ENCODE data around the gene SSRP1. TPM values are rescaled to one million over a fixed set of nuclear protein-coding genes. Genes with fewer than 3 reads are reported as not detected.

SSRP1 gene
- polyA plus RNA-seq, 1 donor from 2014 or later: 84.7 TPM

DNA sequence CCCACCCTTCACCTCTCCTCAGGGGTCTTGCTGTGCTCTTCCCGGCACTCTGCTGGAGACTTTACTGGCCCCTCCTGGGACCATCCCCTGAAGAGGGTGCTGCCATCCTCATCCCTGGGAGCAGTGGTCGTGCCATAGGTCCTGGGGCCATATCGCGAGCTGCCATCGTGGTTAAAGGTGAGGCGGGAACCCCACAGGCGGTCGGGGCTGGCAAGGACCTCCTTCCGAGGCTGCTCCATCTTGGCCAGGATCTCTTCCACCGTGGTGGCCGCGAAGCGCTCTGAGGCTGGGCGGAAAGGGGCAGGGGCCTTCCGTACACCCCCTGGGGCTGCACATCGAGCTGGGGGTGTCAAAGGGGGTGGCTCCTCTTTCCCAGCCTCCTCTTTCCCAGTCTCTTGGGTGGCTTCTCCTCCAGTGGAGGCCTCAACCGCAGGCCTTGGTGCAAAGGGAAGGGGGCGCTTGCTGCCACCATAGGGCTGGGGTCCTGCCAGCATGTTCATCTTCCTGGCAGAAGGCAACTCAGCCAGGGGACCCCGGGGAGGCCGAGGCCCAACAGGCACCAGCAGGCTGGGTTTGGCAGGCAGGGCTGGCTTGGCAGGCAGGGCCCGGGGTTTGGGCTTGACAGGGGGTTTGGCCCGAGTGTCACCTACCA lies 15.5 kb downstream of the SSRP1 start:
- no peaks in the 10 kb centered on the region for H3K9me2 ChIP-seq (ENCODE audit: insufficient read depth, low read length)
- no peaks in the 10 kb centered on the region for H3K27me3 ChIP-seq (ENCODE audit: insufficient read depth, low read depth, low read length)
- no peaks in the 10 kb centered on the region for H3K9me3 ChIP-seq (ENCODE audit: low read length)
- no peak overlapping the region for H3K27ac ChIP-seq (ENCODE audit: low read length)
- H3K79me2 ChIP-seq (replicated peaks; ENCODE audit: insufficient read depth, low read length): peaks cover 30% of the 10 kb centered on the region
- H3K4me2 ChIP-seq (ENCODE audit: low read length): no peak overlapping the region
- H4K20me1 ChIP-seq (ENCODE audit: insufficient read depth): no peaks in the 10 kb centered on the region
- peaks cover 7% of the 10 kb centered on the region for H3K36me3 ChIP-seq (ENCODE audit: insufficient read depth, low read length)
- H2AFZ ChIP-seq (ENCODE audit: low read depth, low read length): no peak overlapping the region
- TF ChIP-seq, protein P1, sequence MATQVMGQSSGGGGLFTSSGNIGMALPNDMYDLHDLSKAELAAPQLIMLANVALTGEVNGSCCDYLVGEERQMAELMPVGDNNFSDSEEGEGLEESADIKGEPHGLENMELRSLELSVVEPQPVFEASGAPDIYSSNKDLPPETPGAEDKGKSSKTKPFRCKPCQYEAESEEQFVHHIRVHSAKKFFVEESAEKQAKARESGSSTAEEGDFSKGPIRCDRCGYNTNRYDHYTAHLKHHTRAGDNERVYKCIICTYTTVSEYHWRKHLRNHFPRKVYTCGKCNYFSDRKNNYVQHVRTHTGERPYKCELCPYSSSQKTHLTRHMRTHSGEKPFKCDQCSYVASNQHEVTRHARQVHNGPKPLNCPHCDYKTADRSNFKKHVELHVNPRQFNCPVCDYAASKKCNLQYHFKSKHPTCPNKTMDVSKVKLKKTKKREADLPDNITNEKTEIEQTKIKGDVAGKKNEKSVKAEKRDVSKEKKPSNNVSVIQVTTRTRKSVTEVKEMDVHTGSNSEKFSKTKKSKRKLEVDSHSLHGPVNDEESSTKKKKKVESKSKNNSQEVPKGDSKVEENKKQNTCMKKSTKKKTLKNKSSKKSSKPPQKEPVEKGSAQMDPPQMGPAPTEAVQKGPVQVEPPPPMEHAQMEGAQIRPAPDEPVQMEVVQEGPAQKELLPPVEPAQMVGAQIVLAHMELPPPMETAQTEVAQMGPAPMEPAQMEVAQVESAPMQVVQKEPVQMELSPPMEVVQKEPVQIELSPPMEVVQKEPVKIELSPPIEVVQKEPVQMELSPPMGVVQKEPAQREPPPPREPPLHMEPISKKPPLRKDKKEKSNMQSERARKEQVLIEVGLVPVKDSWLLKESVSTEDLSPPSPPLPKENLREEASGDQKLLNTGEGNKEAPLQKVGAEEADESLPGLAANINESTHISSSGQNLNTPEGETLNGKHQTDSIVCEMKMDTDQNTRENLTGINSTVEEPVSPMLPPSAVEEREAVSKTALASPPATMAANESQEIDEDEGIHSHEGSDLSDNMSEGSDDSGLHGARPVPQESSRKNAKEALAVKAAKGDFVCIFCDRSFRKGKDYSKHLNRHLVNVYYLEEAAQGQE (IDR thresholded peaks at IDR 0.05; ENCODE audit: borderline replicate concordance): no peak
- TF ChIP-seq MXI1 (conservative IDR thresholded peaks at IDR 0.05; ENCODE audit: poor library complexity, severe bottlenecking): no peak
- no peaks in the 10 kb centered on the region for H3F3A ChIP-seq (ENCODE audit: insufficient read depth, low read length, poor library complexity, severe bottlenecking)
- no peak overlapping the region for H3K4me3 ChIP-seq (ENCODE audit: low read length)
- H3K9ac ChIP-seq (ENCODE audit: low read length): no peak overlapping the region

DNA sequence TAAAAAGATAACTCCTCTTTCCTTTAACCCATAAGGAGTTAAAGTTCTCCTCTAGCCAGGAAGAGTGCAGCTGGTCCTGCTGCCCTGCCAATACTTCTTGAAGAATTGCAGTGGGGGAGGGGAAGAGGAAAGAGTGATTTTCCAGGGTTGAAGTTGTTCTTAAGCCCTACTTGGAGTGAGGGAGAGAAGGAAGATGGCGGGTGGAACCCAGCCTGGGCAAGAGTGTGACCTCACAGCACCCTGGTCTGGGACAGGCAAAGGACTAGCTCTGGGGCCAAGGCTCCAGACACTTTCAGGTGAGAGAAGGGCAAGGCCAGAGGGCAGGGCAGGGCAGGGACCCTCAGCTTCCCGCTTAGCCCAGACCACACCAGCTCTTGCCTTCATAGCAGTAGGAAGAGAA lies 17.5 kb downstream of the SSRP1 start:
- Histone ChIP-seq H3K36me3 (ENCODE audit: insufficient read depth, low read length) (peaks cover 7% of the 10 kb centered on the region), H3K9me2 (ENCODE audit: insufficient read depth, low read length) (no peaks in the 10 kb centered on the region), H4K20me1 (ENCODE audit: insufficient read depth) (no peaks in the 10 kb centered on the region), H3K27ac (ENCODE audit: low read length) (no peak overlapping the region), H3K79me2 (replicated peaks; ENCODE audit: insufficient read depth, low read length) (peaks cover 26% of the 10 kb centered on the region), H3K4me2 (ENCODE audit: low read length) (no peak overlapping the region), H3K27me3 (ENCODE audit: insufficient read depth, low read depth, low read length) (no peaks in the 10 kb centered on the region), H3K4me3 (ENCODE audit: low read length) (no peak overlapping the region), H2AFZ (ENCODE audit: low read depth, low read length) (no peak overlapping the region), H3K9ac (ENCODE audit: low read length) (no peak overlapping the region), H3K9me3 (ENCODE audit: low read length) (no peaks in the 10 kb centered on the region), H3F3A (ENCODE audit: insufficient read depth, low read length, poor library complexity, severe bottlenecking) (no peaks in the 10 kb centered on the region)
- TF ChIP-seq MXI1 (conservative IDR thresholded peaks at IDR 0.05; ENCODE audit: poor library complexity, severe bottlenecking): no peak

GRCh38 chr11:57316017-57316416 lies 19.7 kb downstream of the SSRP1 start:
- TF ChIP-seq POLR2AphosphoS5 (IDR thresholded peaks at IDR 0.05): no peak
- Histone ChIP-seq H3K9ac (ENCODE audit: low read length) (no peak overlapping the region), H3K4me2 (ENCODE audit: low read length) (no peak overlapping the region), H3K27ac (ENCODE audit: low read length) (no peak overlapping the region), H3K9me3 (ENCODE audit: low read length) (no peaks in the 10 kb centered on the region), H3K36me3 (ENCODE audit: insufficient read depth, low read length) (peaks cover 7% of the 10 kb centered on the region), H3K9me2 (ENCODE audit: insufficient read depth, low read length) (no peaks in the 10 kb centered on the region), H3K79me2 (replicated peaks; ENCODE audit: insufficient read depth, low read length) (peaks cover 4% of the 10 kb centered on the region), H2AFZ (ENCODE audit: low read depth, low read length) (no peak overlapping the region), H4K20me1 (ENCODE audit: insufficient read depth) (no peaks in the 10 kb centered on the region), H3F3A (ENCODE audit: insufficient read depth, low read length, poor library complexity, severe bottlenecking) (no peaks in the 10 kb centered on the region), H3K27me3 (ENCODE audit: insufficient read depth, low read depth, low read length) (no peaks in the 10 kb centered on the region), H3K4me3 (ENCODE audit: low read length) (no peak overlapping the region)

DNA sequence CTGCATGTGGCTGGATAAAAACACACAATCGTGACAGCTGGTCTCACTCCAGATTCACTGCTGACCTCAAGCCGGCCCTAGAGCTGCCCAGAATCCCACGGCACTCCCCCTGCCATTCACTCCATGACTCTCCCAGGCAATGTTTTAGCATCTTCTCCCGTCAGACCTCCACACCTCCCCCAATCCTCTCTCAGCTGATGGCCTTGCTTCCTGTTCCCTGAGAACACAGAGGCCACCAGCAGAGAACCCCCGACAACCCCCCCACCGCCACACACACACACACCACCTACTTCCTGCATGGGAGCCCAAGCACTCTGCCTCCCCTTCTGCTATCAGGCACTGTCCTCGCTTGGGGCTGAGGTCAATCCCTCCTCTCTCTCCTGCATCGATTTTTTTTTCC lies 20.2 kb downstream of the SSRP1 start:
- no peak for TF ChIP-seq SMC3 (conservative IDR thresholded peaks at IDR 0.05; ENCODE audit: poor library complexity)
- H3K9me3 ChIP-seq (ENCODE audit: low read length): no peaks in the 10 kb centered on the region
- H3K9ac ChIP-seq (ENCODE audit: low read length): no peak overlapping the region
- peaks cover 7% of the 10 kb centered on the region for H3K36me3 ChIP-seq (ENCODE audit: insufficient read depth, low read length)
- peaks cover under 1% of the 10 kb centered on the region for H3K79me2 ChIP-seq (replicated peaks; ENCODE audit: insufficient read depth, low read length)
- no peak overlapping the region for H2AFZ ChIP-seq (ENCODE audit: low read depth, low read length)
- H3K4me3 ChIP-seq (ENCODE audit: low read length): no peak overlapping the region
- no peaks in the 10 kb centered on the region for H3K9me2 ChIP-seq (ENCODE audit: insufficient read depth, low read length)
- no peaks in the 10 kb centered on the region for H3K27me3 ChIP-seq (ENCODE audit: insufficient read depth, low read depth, low read length)
- no peak overlapping the region for H3K27ac ChIP-seq (ENCODE audit: low read length)
- H4K20me1 ChIP-seq (ENCODE audit: insufficient read depth): no peaks in the 10 kb centered on the region
- no peak overlapping the region for H3K4me2 ChIP-seq (ENCODE audit: low read length)
- H3F3A ChIP-seq (ENCODE audit: insufficient read depth, low read length, poor library complexity, severe bottlenecking): no peaks in the 10 kb centered on the region

All from neural cell (in vitro differentiated cells).